GM11168 (cell line): ENCODE measurements around the gene FLYWCH2.
"Not testable (repeated sequence)": the region's sequence is repeated elsewhere in the genome, so short reads cannot be mapped to it uniquely, and the experiment has no call there.

ENCODE experiments used
- in situ Hi-C: fragments of 300-500 bp; cut with MboI; formaldehyde crosslinking; loops from one replicate; pipeline ENCODE4 v1.12.0; 2022; ENCODE audit warnings: low sequenced_read_pairs; ENCODE audit not compliant: unreplicated experiment

Gene FLYWCH2

DNA sequence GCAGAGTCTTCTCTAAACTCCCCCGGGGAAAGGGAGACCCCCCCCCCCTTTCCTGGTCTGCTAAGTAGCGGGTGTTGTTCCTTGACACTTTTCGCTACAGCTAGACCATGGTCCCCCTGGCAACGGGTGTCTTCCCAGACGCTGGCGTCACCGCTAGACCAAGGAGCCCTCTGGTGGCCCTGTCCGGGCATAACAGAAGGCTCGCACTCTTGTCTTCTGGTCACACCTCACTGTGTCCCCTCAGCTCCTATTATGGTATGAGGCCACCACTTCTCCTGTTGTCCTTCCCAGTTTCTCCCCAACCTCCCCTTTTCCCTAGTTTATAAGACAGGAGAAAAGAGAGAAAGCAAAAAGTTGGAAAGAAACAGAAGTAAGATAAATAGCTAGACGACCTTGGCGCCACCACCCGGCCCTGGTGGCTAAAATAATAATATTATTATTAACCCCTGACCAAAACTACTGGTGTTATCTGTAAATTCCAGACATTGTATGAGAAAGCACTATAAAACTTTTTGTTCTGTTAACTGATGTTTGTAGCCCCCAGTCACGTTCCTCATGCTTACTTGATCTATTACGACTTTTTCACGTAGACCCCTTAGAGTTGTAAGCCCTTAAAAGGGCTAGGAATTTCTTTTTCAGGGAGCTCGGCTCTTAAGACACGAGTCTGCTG is 24.2 kb downstream of the FLYWCH2 start:
- in situ Hi-C loops = not testable (repeated sequence)

DNA sequence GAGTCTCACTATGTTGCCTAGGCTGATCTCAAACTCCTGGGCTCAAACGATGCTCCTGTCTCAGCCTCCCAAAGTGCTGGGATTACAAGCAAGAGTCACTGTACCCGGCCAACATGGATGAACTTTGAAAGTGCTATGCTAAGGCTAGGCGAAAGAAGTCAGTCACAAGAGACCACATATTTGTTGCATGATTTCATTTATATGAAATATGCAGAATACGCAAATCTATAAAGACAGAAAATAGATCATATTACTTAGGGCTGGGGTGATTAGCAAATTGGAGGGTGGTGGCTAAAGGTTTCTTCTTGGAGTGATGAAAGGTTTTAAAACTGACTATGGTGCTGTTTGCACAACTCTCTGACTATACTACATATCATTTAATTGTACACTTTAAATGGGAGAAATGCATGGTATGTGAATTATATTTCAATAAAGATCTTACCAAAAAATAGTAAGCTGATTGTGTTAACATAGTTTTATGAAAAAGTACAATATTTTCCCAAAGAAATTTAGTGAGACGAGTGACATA is 27.5 kb downstream of the FLYWCH2 start:
- in situ Hi-C loops = no loop called here

GRCh38 chr16:2911638-2912329 is 28.8 kb downstream of the FLYWCH2 start, which contains the start of gene FLYWCH1:
FLYWCH1 (plus strand) TSS chr16:2911931; CDS start chr16:2929686, 17,755 bp downstream.
- in situ Hi-C loops = no loop called here

DNA sequence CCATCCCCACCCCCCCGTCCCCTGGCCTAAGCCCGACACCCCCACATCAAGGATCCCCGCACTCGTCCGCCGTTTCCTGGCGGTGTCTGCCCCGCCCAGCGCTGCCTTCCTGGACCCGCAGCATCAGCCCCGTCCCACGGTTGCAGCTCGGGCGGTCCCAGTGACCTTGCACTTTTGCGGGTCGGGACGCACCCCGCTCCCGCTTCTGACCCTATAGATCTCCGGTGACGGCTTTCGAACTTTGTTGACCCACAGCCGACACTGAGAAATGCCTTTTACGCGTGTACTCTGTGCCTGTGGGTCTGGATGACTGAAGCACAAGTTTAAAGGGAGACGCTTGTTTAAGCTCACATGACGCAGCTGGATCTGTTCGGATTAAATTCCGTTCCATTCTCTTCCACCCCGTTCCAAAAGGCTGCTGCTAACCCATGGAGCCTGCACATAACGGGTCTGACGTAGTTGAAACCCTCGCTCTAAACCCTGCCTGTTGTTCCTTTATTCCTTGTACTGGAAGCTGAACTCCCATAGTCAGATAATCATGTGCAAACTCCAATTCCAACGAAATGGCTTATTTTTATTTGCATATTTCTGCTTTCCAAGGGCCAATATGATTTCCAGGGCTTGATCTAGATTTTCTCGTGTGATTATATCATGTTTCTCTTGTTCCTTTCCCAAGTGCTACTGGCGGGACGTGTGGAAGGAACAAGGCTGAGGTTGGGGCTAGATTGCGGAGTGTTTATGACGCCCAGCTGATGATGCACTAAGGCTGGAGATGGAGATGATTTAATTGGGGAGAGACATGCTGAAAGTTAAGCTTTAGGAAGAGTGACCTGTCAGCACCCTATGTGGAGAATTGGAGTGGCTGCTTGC is 29.6 kb downstream of the FLYWCH2 start:
- in situ Hi-C loops = no loop called here

GRCh38 chr16:2913603-2914002 is 30.6 kb downstream of the FLYWCH2 start:
- in situ Hi-C loops = no loop called here

DNA sequence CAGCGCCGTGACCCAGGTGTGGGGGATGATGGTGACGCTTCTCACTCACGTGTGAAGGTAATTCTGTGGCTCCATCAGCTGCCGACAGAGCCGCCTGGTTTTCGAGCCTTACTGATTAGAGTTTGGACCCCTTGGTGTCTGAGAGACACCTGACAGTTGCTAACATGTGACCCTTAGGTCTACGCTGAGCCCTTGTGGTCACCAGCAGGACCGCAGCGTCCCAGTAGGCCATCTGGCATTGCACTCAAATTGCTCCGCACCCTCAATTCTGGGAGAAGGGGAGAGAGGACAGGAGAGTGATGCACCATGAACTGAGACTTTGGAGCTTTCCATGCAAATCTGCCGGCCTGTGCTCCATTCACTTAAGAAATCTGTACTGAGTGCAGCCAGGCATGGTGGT is 31.2 kb downstream of the FLYWCH2 start:
- in situ Hi-C loops = no loop called here

DNA sequence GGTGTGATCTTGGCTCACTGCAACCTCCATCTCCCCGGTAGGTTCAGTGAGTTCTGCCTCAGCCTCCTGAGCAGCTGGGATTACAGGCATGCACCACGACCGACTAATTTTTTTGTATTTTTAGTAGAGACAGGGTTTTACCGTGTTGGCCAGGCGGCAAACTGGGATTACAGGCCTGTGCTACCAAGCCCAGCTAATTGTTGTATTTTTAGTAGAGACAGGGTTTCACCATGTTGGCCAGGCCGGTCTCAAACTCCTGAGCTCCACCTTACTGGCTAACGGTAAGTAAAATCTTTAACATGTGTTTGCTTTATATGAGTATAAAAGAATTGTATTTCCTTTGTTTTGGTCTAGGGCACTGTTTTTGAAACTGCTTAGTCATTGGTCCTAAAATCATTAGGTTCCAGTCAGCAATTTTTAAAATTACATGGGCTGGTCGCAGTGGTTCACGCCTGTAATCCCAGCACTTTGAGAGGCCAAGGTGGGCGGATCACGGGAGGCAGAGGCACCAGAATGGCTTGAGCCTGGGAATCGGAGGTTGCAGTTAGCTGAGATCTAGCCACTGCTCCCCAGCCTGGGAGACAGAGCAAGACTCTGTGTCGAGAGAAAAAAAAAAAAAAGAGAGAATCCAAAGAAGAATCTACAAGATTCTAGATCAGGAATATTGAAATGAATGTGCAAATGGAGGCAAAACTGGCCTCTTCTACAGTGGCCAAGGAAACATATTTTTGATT is 32.3 kb downstream of the FLYWCH2 start:
- in situ Hi-C loops = no loop called here

- in situ Hi-C loops = loop anchor here (5.0 kb wide), 1 partner anchor 42 kb away; no protein-coding TSS in a partner anchor
Measured at GRCh38 chr16:2919511-2920255, 36.7 kb downstream of the FLYWCH2 start.

DNA sequence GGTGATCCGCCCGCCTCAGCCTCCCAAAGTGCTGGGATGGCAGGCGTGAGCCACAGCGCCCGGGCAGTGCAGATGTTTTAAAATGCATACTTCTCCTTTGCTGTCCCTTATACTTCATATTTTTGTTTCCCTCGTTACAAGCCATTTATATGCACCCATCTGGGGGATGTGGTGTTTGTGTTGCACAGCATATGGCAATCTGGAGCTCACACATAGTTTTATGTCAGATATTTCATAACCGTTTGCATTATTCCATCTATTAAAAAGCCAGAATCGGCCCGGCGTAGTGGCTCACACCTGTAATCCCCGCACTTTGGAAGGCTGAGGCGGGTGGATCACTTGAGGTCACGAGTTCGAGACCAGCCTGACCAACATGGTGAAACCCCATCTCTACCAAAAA is 40.5 kb downstream of the FLYWCH2 start:
- in situ Hi-C loops = loop anchor here (5.0 kb wide), 1 partner anchor 46 kb away; no protein-coding TSS in a partner anchor

DNA sequence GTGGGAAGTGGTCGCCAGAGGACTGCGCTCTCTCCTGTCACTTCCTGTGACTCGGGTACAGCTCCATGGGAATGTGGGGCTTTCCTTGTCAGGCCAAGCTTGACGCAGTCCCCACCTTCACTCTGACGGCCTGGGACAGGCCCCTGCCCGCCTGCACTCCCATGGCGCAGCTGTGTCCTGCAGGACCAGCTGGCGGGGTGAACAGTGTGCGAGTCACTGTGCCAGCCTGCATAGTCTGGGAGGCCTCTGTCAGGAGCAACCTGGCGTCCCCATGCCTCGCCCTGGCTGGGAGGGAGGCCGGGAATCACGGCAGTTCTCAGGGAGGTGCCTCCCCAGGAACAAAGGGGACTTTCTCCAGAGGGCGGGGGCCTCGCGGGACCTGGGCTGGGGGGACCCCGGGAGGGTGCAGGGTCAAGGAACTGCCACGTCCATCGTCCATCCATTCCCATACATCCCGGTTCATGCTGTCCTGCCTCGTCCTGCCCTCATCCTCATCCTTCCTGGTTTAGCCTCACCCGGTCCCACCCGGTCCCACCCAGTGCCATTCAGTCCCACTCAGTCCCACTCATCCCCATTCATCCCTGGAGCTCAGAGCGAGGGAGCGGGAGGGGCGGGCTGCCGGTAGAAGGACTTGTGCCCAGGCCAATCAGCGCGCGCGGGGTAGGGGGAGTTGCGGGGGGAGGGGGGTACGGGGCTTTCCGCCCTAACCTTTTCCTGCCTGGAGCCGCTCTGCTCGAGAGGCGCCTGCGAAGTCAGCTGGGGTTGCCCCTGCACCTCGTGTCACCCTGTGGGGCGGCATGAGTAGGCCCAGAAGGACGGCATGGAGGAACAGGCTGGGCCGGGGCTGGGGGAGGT is 42.1 kb downstream of the FLYWCH2 start:
- in situ Hi-C loops = loop anchor here (5.0 kb wide), 1 partner anchor 48 kb away; no protein-coding TSS in a partner anchor

GRCh38 chr16:2925951-2926649 is 43.1 kb downstream of the FLYWCH2 start:
- in situ Hi-C loops = no loop called here

GRCh38 chr16:2926650-2926999 is 43.6 kb downstream of the FLYWCH2 start:
- in situ Hi-C loops = no loop called here

- in situ Hi-C loops = no loop called here
Measured at GRCh38 chr16:2927010-2927646, 44.1 kb downstream of the FLYWCH2 start.

GRCh38 chr16:2928151-2928550 is 45.1 kb downstream of the FLYWCH2 start:
- in situ Hi-C loops = not testable (repeated sequence)

GRCh38 chr16:2928796-2929195 is 45.8 kb downstream of the FLYWCH2 start:
- in situ Hi-C loops = no loop called here

GRCh38 chr16:2929693-2930092 is 46.7 kb downstream of the FLYWCH2 start:
- in situ Hi-C loops = no loop called here

DNA sequence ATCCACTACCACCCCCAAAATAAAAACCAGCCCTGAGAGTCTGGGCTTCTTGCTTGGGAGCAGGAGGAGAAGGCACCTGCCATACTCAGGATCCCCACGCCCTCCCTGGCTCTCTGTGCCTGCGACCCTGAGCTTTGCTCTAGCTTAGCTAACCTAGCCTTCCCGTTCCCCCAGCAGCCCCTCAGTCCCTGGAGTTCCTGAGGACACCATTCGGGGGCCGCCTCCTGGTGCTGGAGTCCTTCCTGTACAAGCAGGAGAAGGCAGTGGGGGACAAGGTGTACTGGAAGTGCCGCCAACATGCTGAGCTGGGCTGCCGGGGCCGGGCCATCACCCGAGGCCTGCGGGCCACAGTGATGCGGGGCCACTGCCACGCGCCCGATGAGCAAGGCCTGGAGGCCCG is 47.2 kb downstream of the FLYWCH2 start:
- in situ Hi-C loops = no loop called here
